ENCODE results near the gene LTB4R.

LTB4R gene

DNA sequence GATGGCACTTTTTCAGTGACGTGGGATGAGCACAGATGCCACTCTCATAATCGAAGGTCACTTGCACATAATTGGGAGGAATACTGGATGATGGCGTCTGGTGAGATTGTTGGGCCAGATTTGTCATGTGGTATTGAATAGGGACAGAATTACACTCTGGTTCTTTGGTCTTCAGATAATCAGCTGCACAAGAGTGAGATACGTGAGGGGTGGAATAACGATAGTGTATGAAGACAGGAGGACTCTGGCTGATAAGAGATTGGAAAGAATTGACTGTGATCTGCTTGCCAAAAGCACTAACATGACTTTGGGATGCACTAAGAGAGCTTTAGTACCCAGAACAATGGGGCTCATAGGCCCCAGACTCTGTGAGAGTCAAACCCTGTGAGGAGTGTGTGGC is 32.9 kb upstream of the LTB4R start:
- Histone ChIP-seq H3K27ac (no peak overlapping the region), H3K4me1 (peaks cover 30% of the 10 kb centered on the region), H3K4me3 (no peak overlapping the region), H3K27me3 (no peaks in the 10 kb centered on the region), H3K9ac (no peak overlapping the region), H3K9me3 (no peaks in the 10 kb centered on the region), H3K4me2 (0 out of 2 replicates have a peak overlapping the region, but pooled peaks have one; percentile 78), H3K36me3 (no peaks in the 10 kb centered on the region), H4K20me1 (no peaks in the 10 kb centered on the region)
- TF ChIP-seq Cebpa-rat (IDR thresholded peaks at IDR 0.05) = no peak

DNA sequence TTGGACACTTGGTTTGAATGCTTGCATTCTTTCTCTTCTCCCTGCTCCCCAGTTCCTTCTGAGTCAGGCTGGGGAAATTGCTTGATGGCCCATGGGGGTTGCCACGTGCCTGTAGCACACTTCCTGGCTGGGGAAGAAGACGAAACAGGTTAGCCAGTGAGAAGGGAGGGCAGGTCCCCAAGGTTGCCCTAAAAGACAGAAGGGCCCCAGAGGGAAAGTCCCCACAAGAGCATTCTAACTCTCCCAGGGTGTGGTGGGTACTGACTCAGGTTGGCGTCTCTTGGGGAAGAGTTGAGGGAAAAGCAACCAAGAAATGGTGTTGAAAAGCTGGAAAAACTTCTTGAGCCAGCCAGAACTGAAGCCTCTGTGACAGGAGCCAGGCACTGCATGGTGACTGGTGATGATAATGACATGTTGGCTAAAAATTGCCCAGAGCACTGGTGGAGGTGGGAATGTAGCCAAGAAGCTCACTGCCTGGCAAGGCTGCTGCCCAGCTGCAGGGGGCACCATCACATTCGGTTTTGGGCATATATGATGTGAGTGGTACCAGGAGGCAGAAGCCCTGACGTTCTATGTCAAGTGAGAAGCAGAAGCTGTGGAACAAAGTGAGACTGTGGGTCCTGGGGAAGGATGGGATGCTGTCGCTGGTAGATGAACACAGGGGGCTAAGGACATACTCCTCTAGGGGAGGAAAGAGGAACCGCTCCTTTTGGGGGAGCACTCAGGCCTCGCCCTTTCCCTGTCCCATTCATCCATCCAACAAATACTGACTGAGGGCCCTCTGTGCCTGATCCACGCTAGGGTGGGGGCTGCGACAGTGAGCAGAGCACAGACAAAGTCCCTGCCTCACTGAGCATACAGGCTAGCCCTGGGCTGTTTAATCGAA is 31.8 kb upstream of the LTB4R start:
- Histone ChIP-seq H3K4me3 (no peak overlapping the region), H3K9me3 (no peaks in the 10 kb centered on the region), H3K27me3 (no peaks in the 10 kb centered on the region), H3K27ac (peak overlapping the region; percentile 57), H3K9ac (peak overlapping the region; percentile 12; the same call in 1 of the 2 replicates), H3K4me1 (peaks cover 30% of the 10 kb centered on the region), H4K20me1 (no peaks in the 10 kb centered on the region), H3K4me2 (peak overlapping the region; percentile 78), H3K36me3 (no peaks in the 10 kb centered on the region)
- TF ChIP-seq Cebpa-rat (IDR thresholded peaks at IDR 0.05) = no peak

DNA sequence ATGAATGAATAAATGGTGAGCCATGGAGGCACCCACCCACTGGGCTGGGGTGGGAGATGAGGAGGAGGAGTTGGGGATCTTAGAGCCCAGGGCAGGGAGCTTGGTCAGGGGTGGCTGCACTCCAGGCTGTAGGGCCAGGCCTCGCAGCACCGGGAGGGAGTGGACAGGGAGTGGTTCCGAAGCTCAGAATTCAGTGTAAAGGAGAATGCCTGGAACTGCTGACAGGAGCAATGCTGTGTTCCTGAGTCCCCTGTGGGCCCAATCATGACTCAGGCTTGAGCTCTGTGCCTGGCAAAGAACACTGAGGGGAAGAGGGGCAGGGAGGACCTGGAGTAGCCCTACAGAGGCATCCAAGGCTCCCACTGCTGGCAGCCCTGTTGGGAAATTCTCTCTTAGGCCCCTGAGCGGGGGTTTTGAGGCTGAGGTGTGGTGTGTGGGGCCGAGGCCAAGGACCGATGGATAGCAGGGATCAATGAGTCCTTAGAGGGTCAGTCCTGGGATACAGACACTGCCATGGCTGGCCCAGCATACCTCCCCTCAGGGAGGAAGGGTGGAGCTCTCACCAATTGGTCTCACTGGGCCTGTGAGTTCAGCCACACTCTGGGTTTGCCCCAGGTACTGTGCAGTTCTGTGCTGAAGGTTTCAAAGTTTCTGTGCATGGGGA is 30.4 kb upstream of the LTB4R start:
- no peaks in the 10 kb centered on the region for H3K36me3 ChIP-seq
- no peak overlapping the region for H3K4me2 ChIP-seq
- no peaks in the 10 kb centered on the region for H3K27me3 ChIP-seq
- no peak overlapping the region for H3K4me3 ChIP-seq
- no peaks in the 10 kb centered on the region for H3K9me3 ChIP-seq
- H4K20me1 ChIP-seq = no peaks in the 10 kb centered on the region
- no peak for TF ChIP-seq Cebpa-rat (IDR thresholded peaks at IDR 0.05)
- peaks cover 30% of the 10 kb centered on the region for H3K4me1 ChIP-seq
- no peak overlapping the region for H3K9ac ChIP-seq
- no peak overlapping the region for H3K27ac ChIP-seq

DNA sequence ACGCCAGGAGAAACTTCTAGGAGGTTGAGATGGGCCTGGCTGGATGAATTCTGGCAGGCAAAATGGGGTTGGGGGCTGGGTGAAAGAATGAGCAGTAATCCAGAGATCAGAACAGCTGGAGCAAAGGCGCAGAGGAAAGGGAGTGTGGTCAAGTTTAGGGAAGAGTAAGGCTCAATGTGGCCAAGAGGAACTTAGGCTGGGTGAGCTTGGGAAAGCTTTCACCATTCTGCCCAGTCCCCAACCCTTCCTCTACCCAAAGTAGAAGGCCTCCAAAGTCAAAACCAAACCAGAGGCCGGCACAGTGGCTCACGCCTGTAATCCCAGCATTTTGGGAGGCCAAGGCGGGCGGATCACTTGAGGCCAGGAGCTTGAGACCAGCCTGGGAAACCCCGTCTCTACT is 29.7 kb upstream of the LTB4R start:
- Histone ChIP-seq H3K9ac (no peak overlapping the region), H3K36me3 (no peaks in the 10 kb centered on the region), H4K20me1 (no peaks in the 10 kb centered on the region), H3K4me2 (no peak overlapping the region), H3K4me3 (no peak overlapping the region), H3K27me3 (no peaks in the 10 kb centered on the region), H3K4me1 (peaks cover 30% of the 10 kb centered on the region), H3K27ac (no peak overlapping the region), H3K9me3 (no peaks in the 10 kb centered on the region)
- no peak for TF ChIP-seq Cebpa-rat (IDR thresholded peaks at IDR 0.05)

DNA sequence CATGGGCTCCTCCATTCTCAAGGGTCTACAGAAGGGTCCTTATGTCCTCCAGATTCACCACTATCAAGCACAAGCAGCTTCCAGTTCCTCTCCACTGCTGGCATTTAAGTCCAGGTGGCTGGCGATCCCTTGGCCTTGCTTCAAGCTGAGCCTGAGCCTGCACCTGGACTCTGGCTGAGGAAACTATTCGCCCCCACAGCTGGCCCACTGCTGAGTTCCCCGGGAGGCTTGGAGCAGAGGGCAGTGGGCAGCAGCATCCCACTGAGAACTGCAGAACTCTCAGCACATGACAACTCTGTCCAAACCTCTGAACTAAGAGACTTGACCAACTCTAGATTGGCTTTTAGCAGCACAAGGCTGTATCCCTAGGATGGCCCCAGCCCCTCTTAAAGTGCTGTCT is 28.6 kb upstream of the LTB4R start:
- H3K4me1 ChIP-seq = peaks cover 32% of the 10 kb centered on the region
- no peak for TF ChIP-seq Cebpa-rat (IDR thresholded peaks at IDR 0.05)
- H3K27me3 ChIP-seq = no peaks in the 10 kb centered on the region
- H3K4me2 ChIP-seq = no peak overlapping the region
- H3K9ac ChIP-seq = no peak overlapping the region
- H3K36me3 ChIP-seq = no peaks in the 10 kb centered on the region
- no peak overlapping the region for H3K27ac ChIP-seq
- H3K9me3 ChIP-seq = no peaks in the 10 kb centered on the region
- H3K4me3 ChIP-seq = no peak overlapping the region
- H4K20me1 ChIP-seq = no peaks in the 10 kb centered on the region

DNA sequence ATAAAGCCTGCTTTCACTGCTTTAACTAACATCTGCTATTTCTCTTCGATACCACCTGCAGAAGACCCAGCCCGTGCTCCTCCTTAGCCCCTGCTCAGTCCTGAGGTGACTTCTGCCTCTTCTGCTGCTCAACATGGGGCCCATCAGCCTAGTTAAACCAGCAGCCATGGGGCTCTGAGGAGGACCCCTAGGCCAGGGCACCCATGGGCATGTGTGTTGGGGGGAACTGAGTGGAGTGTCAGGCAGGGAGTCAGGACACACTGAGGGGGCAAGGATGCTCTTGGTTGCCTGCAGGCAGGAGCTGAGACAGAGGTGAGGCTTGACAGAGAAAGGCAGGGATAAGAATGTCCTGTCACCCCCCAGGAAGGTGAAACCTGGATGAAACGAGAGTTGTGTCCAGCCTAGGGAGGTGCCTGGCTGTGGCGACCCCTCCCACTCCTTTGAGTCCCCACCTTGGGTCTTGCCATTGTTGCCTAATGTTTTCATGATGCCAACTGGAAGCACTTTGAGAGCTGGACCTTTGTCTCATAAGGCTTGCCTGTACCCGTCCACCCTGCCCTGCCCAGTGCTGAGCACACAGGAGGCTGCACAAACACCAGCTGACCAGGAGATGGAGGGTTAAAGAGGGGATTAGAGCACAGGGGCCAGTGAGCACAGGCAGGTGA is 27.4 kb upstream of the LTB4R start:
- Histone ChIP-seq H3K4me3 (no peak overlapping the region), H3K27me3 (no peaks in the 10 kb centered on the region), H3K4me1 (peaks cover 30% of the 10 kb centered on the region), H3K9ac (no peak overlapping the region), H4K20me1 (no peaks in the 10 kb centered on the region), H3K36me3 (no peaks in the 10 kb centered on the region), H3K27ac (no peak overlapping the region), H3K9me3 (no peaks in the 10 kb centered on the region), H3K4me2 (no peak overlapping the region)
- TF ChIP-seq Cebpa-rat (IDR thresholded peaks at IDR 0.05) = no peak

DNA sequence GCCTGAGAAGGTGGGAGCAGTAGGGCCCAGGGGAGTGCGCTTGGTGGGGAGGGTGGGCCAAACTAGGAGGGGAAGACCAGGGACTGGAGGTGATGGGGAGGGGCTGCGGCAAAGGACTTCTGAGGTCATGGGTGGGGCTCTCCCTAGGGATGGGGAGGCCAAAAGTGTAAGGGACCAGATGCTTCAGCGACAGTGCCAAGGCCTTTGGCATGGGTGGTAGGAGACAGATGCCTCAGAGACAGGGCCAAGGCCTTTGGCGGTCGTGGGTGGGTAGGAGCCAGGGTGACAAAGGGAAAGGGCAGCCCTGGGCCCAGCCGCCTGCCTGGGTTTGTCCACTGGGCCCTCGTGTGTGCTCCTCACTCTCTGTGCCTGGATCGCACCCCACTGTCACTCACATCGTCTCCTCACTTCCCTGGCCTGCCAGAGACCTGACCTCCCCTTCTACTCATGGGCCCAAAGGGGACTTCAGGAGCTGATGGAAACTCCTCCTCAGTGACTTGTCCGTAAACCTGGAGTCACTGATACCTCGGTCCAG is 26.7 kb upstream of the LTB4R start:
- Histone ChIP-seq H3K9me3 (no peaks in the 10 kb centered on the region), H3K36me3 (peaks cover 5% of the 10 kb centered on the region; the same call in 1 of the 2 replicates), H3K4me2 (no peak overlapping the region), H4K20me1 (no peaks in the 10 kb centered on the region), H3K27ac (no peak overlapping the region), H3K9ac (no peak overlapping the region), H3K27me3 (no peaks in the 10 kb centered on the region), H3K4me3 (no peak overlapping the region), H3K4me1 (peaks cover 24% of the 10 kb centered on the region)
- TF ChIP-seq Cebpa-rat (IDR thresholded peaks at IDR 0.05) = no peak

DNA sequence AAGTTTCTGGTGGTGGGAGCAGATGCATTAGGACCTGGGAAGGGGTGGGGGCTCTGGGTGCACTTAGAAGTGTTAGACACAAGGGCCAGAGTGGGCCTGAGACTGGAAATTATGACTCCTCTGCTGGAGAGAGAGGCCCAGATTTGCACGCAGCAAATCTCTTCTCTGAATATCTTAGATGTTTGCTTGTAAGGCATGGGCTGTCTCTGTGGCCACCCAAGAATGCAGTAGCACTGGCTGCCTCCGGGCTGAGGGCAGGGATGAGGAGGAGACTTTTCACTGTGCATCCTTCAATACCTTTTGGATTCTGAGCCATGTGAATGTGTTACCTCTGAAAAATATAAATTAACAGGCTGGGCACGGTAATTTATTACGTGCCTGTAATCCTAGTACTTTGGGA is 26.0 kb upstream of the LTB4R start:
- H3K4me3 ChIP-seq = no peak overlapping the region
- TF ChIP-seq Cebpa-rat (IDR thresholded peaks at IDR 0.05) = no peak

DNA sequence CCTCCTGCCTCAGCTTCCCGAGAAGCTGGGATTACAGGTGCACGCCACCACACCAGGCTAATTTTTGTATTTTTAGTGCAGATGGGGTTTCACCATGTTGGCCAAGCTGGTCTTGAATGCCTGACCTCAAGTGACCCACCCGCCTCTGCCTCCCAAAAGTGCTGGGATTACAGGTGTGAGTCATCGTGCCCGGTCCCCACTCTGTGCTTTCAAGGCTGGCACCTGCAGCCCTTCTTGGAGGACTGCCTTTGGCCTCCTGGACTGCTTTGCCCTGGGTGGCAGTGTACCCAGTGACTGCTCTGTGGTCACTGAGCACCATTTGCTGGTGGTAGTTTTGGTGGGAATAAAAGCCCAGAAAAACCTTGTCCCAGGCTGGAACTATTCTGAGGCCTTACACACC is 24.3 kb upstream of the LTB4R start:
- Histone ChIP-seq H3K4me2 (no peak overlapping the region), H3K4me1 (peaks cover 16% of the 10 kb centered on the region)

More for the DNA sequence above, 26.0 kb upstream of the LTB4R start:
- H3K27ac ChIP-seq = no peak overlapping the region
- H3K36me3 ChIP-seq = peaks cover 13% of the 10 kb centered on the region; the same call in 1 of the 2 replicates
- H3K27me3 ChIP-seq = no peaks in the 10 kb centered on the region
- no peak overlapping the region for H3K9ac ChIP-seq
- H3K4me1 ChIP-seq = peaks cover 16% of the 10 kb centered on the region
- no peak overlapping the region for H3K4me2 ChIP-seq
- no peaks in the 10 kb centered on the region for H3K9me3 ChIP-seq
- no peaks in the 10 kb centered on the region for H4K20me1 ChIP-seq

More for the DNA sequence above, 24.3 kb upstream of the LTB4R start:
- TF ChIP-seq Cebpa-rat (IDR thresholded peaks at IDR 0.05) = no peak
- no peaks in the 10 kb centered on the region for H3K27me3 ChIP-seq
- H4K20me1 ChIP-seq = no peaks in the 10 kb centered on the region
- no peak overlapping the region for H3K9ac ChIP-seq
- H3K4me3 ChIP-seq = no peak overlapping the region
- no peak overlapping the region for H3K27ac ChIP-seq
- no peaks in the 10 kb centered on the region for H3K9me3 ChIP-seq
- peaks cover 29% of the 10 kb centered on the region for H3K36me3 ChIP-seq
